ENCODE results near the gene ABLIM2. TPM values are rescaled to one million over a fixed set of nuclear protein-coding genes. Genes with fewer than 3 reads are reported as not detected.

The ABLIM2 gene
- total RNA-seq, 4 donors from 2014 or later: 5.9 to 20.0 (median 8.6) TPM

DNA sequence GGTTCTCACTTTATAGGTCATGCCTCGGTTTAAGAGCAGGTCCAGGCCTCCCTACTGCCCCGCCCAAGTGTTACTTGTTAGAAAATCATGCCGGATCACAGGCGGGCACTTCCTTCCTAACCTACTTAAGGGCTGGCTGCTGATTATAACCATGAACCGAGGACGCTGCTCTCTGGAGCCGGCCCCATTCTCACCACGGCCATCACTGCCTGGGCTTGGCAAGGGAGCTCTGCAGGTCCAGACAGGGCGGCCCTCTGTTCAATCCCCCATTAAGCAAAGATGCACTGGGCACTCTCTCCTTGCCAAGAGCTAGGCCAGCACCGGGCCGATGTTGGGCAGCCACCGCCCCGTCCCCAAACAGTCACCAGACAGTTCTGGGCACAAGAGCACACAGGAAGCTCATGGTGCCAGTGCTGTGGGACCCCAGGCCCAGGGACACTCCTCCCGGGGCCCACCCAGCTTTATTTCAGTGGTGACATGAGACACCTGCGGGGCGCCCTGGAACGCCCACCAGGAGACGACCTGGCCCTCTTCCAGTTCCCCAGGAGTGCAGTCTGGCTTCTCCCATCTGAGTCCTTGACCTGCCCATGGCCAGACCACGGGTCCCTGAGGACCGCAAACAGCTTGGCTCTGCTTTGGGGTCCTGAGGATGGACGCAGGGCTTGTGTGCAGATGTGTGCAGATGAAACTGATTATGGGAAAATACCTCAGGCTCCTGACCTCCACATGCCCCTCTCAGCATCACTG is 44.0 kb downstream of the ABLIM2 start:
- TF ChIP-seq, protein P1, sequence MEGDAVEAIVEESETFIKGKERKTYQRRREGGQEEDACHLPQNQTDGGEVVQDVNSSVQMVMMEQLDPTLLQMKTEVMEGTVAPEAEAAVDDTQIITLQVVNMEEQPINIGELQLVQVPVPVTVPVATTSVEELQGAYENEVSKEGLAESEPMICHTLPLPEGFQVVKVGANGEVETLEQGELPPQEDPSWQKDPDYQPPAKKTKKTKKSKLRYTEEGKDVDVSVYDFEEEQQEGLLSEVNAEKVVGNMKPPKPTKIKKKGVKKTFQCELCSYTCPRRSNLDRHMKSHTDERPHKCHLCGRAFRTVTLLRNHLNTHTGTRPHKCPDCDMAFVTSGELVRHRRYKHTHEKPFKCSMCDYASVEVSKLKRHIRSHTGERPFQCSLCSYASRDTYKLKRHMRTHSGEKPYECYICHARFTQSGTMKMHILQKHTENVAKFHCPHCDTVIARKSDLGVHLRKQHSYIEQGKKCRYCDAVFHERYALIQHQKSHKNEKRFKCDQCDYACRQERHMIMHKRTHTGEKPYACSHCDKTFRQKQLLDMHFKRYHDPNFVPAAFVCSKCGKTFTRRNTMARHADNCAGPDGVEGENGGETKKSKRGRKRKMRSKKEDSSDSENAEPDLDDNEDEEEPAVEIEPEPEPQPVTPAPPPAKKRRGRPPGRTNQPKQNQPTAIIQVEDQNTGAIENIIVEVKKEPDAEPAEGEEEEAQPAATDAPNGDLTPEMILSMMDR (IDR thresholded peaks at IDR 0.05; ENCODE audit: low read depth): no peak

DNA sequence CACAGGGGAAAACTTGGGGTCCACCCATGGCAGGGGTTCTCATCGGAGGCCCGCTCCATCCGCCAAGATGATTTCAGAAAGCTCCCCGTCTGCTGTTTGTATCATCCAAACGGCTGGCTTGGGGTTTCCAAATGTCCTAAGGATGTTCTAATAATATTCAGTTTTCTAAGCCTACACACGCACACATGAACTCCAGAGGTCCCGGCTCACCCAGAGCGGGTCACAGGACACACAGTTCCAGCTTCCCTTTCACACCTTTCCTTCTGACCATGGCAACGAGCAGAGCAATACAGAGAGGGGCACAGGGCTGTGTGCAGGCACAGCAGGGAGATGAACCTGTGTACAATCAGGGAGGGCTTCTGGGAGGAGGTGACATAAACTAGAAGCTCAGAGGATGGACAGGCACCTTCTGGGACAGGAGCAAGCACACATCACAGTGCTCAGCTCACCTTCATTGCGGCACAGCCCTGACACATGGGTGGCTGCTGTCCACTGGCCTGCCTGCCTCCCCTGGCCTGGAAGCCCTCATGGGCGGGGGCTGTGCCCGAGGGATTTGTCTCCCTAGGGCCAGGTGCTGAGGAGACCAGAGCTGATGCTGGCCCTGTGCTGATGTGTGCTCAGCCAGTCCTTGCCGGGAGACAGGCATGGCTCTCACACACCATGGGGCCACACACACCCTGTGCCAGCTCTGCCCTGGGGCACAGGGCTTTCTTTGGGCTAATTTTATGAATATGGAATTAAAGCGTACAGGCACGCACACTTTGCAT is 44.8 kb downstream of the ABLIM2 start:
- TF ChIP-seq, protein P1 (IDR thresholded peaks at IDR 0.05; ENCODE audit: low read depth): no peak

DNA sequence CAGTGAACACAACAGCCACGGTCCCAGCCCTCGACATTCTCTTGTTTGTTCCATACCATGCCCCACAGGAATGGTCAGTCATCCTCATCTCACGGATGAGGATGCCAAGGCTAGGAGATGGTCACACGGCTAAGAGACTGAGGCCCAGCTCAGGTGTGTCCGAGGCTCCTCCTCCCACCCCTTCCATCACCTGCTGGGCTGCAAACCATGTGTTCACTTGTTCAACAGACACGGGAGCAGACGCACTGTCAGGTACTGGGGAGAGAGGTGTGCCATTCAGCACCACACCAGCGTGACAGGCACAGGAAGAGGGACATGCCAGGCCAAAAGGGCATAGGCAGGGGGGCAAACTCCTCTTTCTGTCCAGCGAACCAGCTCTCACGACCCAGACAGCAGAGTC is 45.9 kb downstream of the ABLIM2 start:
- TF ChIP-seq, protein P1 (IDR thresholded peaks at IDR 0.05; ENCODE audit: low read depth): no peak

DNA sequence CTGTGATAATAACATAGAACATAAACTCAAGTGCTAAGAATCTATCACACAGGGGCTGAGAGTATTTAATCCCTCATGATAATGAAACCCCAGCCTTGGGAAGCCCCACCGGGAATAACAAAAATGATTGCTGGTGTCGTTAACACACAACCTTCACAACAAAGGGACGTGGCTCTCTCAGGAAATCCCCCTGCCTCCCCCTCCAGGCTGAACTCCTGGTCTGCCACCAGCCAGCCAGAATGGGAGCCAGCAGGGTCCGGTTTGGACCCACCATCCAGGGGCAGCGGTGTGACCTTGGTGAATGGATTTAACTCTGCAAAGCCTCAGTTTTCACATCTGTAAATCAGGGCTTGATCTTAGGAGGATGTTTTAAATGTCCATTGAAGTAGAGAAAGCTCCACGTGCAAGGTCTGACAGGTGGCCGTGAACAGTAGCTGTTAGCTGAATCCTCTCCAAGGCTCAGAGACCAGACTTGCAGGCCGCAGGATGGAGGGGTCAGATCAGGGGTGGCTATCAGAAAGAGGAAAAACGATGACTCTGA is 46.5 kb downstream of the ABLIM2 start:
- TF ChIP-seq, protein P1 (IDR thresholded peaks at IDR 0.05; ENCODE audit: low read depth): no peak

DNA sequence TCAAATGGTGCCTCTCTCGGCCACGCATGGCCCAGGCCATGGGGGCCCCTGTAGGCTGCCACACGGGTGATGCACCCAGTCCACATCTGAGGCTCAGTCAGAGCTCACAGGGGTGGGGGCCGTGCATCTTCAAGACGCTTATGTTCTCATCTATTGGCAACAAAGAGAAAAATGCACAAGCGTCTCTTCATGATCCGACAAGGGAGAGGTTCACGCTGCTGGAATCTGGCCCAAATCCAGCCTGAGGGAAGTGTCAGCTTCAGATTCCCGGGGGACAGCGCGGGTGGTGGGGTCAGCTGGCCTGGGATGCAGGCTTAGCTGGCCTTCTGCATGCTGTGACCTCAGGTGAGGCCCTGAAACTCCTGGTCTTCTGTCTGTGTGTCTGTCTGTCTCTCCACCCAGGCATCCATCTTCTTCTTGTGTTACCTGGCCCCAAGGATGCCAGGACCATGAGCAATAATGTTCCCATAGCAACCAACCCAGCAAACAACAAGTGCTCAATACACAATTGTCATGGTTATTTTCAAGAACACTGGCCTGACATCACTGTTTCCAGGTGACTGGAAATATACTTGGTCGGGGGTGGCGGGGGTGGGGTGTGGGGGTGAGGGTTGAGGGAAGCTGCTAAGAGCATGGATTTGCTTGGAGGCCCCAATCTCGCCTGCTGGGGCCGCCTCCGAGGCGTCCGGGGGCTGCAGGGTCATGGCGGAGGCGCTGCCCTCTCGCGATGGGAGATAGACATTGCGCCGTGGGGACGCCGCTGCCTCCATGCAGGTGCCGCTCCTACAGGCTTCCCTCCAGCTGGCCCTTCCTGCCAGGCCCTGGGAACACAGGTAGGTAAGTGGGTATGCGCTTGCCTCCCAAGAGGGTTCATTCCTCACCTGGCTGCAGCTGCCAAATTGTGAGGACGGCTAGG is 48.3 kb downstream of the ABLIM2 start:
- TF ChIP-seq, protein P1 (IDR thresholded peaks at IDR 0.05; ENCODE audit: low read depth): no peak

DNA sequence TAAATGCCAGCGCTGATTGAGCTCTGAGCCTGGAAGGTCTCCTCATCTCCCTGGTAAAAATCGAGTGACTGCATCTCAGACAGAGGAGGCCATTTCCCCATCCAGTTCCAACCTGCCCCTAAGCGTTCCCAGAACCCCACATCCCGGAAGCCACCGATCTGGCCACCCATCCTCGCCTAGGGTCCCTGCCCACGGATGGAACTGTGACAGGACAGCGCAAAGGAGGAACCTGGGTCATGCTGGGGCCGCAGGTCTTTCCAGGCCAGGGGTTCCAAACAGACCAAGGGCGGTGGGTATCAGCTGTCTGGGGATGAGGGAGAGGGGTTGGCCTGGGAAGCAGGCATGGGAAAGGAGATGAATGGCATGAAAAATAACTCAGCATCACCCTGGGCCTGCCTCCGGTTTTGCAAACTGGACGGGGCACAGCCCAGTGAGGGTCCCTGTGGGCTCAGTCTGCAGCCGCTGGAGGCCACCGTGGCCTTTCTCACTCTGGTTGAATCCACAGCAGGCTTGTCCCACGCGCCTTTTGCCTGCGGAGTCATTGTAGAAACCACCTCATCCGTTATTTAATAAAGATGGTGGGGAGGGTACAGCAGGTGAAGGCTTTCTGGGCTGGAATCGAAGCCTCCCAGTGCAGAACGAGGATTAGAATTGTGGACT is 49.1 kb downstream of the ABLIM2 start:
- TF ChIP-seq, protein P1 (IDR thresholded peaks at IDR 0.05; ENCODE audit: low read depth): no peak
